Activated naive CD4-positive, alpha-beta T cell treated with anti-CD3 and anti-CD28 coated beads, Interleukin-2, amount 10 ng/mL, durations not matched to agents 5 hours and 36 hours (primary cell): Measurements from ENCODE around the gene GOLGA8N. TPM values are rescaled to one million over a fixed set of nuclear protein-coding genes. Genes with fewer than 3 reads are reported as not detected.

ENCODE experiments used
- total RNA-seq, 2 experiments: library from RNA; stranded (reverse); gene quantifications; one replicate each; pipeline ENCODE4 v1.2.3, GENCODE V29; 2021

GOLGA8N gene
- 1 to 10 TPM; 5.3 to 5.4 TPM for total RNA-seq

DNA sequence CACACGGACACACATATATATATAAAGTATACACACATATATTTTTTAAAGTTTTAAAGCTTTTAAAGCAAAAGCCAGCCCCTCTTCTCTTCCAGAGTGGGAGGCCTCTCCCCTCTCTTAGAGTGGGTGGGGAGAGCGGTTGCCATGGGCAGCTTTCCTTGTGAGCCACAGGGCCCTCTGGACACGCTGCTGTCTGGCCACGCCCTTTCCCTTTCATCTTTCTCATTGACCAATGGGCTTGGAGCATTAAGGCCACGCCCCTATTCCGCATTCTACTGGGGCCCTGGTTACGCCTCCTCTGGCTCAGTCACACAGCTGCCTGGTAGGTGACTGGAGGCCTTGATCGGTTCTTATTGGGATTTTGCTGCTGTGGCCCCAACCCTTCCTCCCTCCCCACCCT is at the start of gene GOLGA8N:
Gene GOLGA8N (plus strand): TSS at position 306 of the 400 bp plus-strand sequence.

DNA sequence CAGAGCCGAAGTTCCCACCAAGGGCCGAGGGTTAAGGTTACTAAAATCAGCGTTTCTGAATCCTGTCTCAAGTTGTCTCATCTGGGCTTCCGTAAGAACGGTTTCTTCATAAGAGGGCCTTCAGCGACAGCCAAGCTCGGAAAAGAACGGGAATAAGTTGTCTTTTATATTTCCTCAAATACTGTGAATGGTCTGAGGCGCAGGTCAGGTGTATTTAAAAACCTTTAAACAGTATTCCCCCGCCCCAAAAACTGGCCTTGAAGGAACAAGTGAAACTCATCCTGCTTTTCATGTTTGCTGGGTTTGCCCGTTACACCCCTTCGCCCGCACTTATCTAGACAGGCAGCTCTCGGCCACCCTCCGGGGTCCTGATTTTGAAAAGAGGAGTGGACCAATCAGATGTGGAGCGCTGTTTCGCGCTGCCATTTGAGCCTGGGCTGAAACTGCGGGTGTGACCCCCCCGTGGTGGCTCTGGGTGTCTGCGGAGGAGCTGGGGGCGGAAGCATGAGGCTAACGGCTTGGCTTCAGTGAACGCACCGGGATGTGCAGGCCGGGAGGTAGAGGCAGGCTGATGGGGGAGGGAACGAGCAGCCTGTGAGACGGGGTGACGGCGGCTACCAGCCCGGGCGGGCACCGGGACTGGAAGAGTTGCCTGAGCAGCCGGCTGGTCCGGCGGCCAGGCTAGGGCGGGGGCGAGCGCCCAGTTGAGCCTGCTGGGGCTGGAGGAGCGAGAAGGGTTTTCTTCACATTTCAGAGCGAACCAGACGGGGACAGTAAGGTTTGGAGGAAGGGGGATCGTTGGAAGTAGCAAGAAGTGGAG is 22.0 kb downstream of the GOLGA8N start, which contains the start of gene ARHGAP11A:
Gene ARHGAP11A (plus strand): TSS at position 454 of the 820 bp plus-strand sequence. CDS start 708 bp downstream, outside the sequence.

DNA sequence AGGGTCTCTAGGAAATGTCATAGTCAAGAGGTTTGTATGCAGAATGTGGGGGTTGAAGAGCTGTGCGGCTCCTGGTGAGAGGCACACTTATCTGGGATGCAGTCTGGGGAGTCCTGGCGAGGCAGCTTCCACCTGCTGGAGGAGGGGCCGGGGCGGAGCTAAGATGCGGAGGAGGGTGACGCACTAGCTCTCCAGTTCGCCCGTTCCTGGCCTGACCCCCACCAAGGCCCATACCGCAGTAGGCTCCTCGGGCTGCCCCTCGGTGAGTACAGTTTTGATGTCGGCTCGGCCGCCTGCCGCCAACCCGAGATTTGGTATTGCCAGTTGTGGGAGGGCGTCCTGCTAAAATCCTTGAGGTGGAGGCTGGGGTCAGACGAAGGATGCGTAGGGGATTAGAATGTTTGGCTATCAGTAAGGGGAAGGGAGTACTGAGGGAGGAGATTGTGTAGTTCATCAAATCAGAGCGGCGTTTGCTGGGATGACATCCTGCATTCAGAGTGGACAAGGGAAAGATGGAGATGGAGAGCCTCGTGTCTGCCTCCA is 48.3 kb downstream of the GOLGA8N start, which contains the start of gene SCG5:
Gene SCG5 (plus strand): TSS at position 194 of the 543 bp plus-strand sequence. CDS start 1,883 bp downstream, outside the sequence.

Other genes starting within 250 kb of the GOLGA8N start
- gene GOLGA8K, start 190.2 kb upstream of the GOLGA8N start, total RNA-seq, result under 1 TPM; 0.28 to 0.29 TPM
- gene GOLGA8O, start 137.8 kb upstream of the GOLGA8N start, total RNA-seq, result 1 to 10 TPM; 1.0 to 3.3 TPM
- 100 to 1,000 TPM; 101 to 105 TPM for gene ARHGAP11A, start 22.0 kb downstream of the GOLGA8N start, total RNA-seq
- 1 to 10 TPM; 2.5 to 3.0 TPM for gene SCG5, start 48.3 kb downstream of the GOLGA8N start, total RNA-seq
- not detected for gene GREM1, start 124.5 kb downstream of the GOLGA8N start, total RNA-seq